GM12891 (cell line): ENCODE data around the gene SIN3A.

Experiments used
- PAX5 ChIP-seq: IDR thresholded peaks from 2 replicates; pipeline ENCODE4 v1.6.1; 2011; ENCODE audit warnings: low read length, moderate library complexity, mild to moderate bottlenecking; ENCODE audit not compliant: insufficient read depth, severe bottlenecking
- POLR2A ChIP-seq: IDR thresholded peaks from 2 replicates; pipeline ENCODE4 v1.6.1; 2011; ENCODE audit warnings: low read depth, low read length, control low read depth
- POLR2AphosphoS5 ChIP-seq: IDR thresholded peaks from 2 replicates; pipeline ENCODE4 v1.6.1; 2011; ENCODE audit warnings: low read depth, low read length, control low read depth
- POU2F2 ChIP-seq: IDR thresholded peaks from 2 replicates; pipeline ENCODE4 v1.6.1; 2011; ENCODE audit warnings: low read depth, mild to moderate bottlenecking, control low read depth, low read length, moderate library complexity
- TAF1 ChIP-seq: IDR thresholded peaks from 2 replicates; pipeline ENCODE4 v1.6.1; 2011; ENCODE audit warnings: low read depth, low read length, control low read depth

DNA sequence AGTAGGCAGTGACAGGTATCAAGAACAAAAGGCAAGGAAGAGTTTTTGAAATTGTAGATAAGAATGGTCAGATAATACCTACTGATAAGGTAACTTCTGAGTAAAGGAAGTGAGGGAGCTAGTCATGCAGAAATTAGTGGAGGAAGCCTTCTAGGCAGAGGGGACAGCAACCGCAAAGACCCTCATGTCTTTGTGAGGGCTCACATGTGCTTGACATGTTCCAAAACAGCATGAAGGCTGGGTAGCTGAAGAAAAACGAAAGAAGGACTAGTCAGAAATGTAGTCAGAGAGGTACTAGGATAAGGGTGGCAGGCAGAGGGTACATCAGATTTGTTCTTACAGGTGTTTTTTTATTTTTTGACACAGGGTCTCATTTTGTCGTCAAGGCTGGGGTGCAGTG lies 5.3 kb downstream of the SIN3A start:
- TF ChIP-seq PAX5 (no peak), POLR2A (no peak), POLR2AphosphoS5 (no peak), POU2F2 (no peak), TAF1 (no peak)
